Hypothalamus (tissue), 51 donors: ENCODE results near the gene SDR42E2.

Experiments
- DNase-seq, 51 donors: peaks; one replicate each; lab custom pipeline; 2025; lab: John Stamatoyannopoulos, UW

SDR42E2 gene

GRCh38 chr16:22235839-22236745 lies 73.8 kb downstream of the SDR42E2 start:
- DNase-seq: no peak

DNA sequence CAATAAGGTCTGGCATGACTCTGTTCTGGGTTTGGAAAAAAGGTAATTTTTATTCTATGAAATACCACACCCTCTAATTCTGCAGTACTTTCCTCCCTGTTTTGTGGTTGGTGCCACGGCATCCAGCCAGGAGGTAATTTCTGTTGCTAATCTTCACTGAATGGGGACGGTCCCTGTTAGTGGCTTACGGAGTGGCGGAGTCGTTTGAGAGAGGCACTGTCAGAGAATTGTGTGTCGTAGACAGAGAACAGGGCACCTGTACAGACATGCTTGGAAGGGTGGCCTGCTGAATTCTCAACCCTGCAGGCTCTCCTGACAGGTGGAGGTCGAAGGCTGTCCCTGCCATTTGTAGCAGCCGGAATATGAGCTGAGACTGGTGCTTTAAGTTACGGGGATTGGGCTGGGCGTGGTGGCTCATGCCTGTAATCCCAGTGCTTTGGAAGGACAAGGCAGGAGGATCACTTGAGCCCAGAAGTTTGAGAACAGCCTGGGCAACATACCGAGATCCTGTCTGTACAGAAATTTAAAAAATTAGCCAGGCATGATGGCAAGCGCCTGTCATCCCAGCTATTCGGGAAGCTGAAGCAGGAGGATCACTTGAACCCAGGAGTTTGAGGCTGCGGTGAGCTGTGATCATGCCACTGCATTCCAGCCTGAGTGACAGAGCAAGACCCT lies 77.0 kb downstream of the SDR42E2 start:
- no peak for DNase-seq

DNA sequence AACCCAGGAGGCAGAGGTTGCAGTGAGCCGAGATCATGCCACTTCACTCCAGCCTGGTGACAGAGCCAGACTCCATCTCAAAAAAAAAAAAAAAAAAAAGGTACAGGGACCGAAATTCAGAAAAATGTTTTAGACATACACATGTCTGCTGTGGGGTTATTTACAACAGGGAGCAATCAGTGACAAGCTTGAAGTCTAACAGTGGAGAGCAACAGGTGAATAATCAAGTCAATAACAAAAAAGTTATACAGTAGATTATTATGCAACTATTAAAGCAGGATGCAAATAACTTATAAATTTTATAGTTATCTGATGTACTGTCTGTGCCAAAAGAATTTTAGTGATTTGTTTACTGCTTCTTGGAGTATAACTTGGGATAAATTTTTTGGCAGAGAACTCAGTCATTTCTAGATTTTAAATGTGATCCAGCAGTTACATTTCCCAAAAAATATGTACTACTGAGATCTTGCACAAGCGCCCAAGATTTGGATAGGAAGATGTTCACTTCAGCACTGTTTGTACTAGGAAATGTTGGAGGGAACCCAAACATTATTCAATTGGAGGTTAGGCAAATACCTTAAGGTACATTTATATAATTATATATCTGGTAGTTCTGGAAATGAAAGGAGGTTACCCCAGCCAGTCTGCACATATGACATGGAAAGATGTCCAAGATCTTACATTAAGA lies 77.9 kb downstream of the SDR42E2 start:
- DNase-seq: no peak
